TTC549 (cell line): Measurements from ENCODE around the gene GPSM3.
"Not testable (repeated sequence)": the region's sequence is repeated elsewhere in the genome, so short reads cannot be mapped to it uniquely, and the experiment has no call there.

Experiments used
- FAIRE-seq: peaks from 2 replicates; lab custom pipeline; 2012; peaks lifted over from hg19 to GRCh38; lab: Jason Lieb, UNC

Gene GPSM3

DNA sequence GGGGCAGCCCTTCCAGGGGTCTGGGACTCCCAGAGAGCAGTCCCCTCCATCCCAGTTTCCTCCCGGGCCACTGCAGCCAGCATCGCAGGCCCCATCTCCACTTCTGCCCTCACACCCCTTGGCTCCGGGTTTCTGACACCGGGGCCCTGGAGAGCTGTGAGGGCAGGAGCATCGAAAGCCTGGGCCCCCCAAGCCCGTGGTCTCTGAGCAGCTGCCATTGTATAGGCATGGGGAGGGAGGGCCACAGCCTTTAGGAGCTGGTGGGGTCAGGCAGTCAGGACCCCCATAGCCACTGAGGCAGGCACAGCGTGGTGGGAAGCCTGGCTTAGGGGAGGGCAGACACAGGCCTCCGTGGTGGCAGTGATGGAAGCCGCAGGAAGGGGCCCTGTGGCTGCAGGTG is 9.7 kb upstream of the GPSM3 start:
- no peak for FAIRE-seq

DNA sequence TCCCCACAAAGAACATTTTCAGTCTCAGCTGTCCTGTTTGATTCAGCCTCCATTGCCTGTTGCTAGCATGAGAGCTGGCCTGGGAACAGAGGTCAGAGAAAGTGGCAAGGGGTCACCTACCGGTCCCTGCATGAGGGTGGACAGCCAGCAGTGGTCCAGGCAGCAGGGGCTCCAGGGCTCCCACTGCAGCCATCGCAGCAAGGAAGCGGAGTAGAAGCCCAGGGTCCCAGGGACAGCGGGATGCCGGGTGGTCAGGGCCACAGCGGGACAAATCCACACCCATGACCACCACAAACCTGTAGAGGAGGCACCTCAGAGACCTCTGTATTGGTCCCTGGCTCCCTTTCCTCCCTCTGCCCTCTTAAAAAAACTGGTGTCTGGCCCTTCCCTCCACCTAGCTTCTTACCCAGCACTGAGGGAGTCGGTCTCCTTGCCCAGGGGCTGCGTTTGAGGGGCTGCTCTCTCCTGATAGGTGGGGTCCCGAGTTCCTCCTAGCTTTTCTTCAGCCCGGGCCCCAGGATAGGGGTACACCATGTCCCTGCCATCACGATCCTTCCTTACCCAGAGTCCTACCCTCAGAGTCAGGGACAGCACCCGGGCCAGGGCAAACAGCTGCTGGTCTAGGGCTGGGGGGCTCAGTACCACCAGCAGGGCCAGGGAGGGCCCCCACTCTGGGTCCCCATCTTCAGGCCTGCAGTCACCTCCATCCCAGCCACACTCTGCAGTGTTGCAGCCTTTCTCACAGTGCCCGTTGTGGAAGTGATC is 8.4 kb upstream of the GPSM3 start:
- no peak for FAIRE-seq

DNA sequence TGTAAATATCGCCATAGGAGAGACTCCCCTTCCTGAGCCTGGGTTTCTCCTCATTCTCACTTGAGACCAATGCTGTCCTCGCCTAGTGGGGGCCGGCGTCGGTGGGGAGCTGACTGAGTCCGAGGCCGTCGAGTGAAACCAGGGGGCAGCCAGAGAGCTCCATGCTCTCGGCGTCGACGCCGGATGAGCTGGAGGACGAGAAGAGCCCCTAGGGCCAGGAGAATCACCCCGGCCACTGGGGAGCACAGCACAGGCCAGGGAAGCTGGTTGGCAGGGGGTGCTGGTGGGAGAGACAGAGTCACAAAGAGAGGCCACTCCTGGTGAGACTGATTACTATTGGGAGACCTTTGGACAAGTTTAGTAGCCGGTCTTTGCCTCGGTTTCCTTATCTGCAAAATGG is 6.4 kb upstream of the GPSM3 start:
- FAIRE-seq: no peak

GRCh38 chr6:32198345-32198696 is 5.9 kb upstream of the GPSM3 start:
- no peak for FAIRE-seq

- no peak for FAIRE-seq
Observed at GRCh38 chr6:32196682-32197616, 4.5 kb upstream of the GPSM3 start.

- no peak for FAIRE-seq
Observed at GRCh38 chr6:32195902-32196681, 3.6 kb upstream of the GPSM3 start.

GRCh38 chr6:32195652-32195901 is 3.1 kb upstream of the GPSM3 start:
- no peak for FAIRE-seq

- peak; percentile 92 for FAIRE-seq
Observed at GRCh38 chr6:32194825-32195651, 2.6 kb upstream of the GPSM3 start.

GRCh38 chr6:32194388-32194787 is 1.9 kb upstream of the GPSM3 start:
- FAIRE-seq: no peak

DNA sequence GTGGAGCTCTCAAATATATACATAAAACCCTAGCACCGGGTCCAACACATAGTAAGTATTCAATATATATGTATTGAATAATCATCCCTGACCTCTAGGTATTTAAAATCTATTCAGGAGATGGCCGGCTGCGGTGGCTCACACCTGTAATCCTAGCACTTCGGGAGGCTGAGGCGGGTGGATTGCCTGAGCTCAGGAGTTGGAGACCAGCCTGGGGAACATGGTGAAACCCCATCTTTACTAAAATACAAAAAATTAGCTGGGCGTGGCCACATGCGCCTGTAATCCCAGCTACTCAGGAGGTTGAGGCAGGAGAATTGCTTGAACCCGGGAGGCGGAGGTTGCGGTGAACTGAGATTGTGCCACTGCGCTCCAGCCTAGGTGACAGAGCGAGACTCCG is 653 bp upstream of the GPSM3 start:
- FAIRE-seq: not testable (repeated sequence)

DNA sequence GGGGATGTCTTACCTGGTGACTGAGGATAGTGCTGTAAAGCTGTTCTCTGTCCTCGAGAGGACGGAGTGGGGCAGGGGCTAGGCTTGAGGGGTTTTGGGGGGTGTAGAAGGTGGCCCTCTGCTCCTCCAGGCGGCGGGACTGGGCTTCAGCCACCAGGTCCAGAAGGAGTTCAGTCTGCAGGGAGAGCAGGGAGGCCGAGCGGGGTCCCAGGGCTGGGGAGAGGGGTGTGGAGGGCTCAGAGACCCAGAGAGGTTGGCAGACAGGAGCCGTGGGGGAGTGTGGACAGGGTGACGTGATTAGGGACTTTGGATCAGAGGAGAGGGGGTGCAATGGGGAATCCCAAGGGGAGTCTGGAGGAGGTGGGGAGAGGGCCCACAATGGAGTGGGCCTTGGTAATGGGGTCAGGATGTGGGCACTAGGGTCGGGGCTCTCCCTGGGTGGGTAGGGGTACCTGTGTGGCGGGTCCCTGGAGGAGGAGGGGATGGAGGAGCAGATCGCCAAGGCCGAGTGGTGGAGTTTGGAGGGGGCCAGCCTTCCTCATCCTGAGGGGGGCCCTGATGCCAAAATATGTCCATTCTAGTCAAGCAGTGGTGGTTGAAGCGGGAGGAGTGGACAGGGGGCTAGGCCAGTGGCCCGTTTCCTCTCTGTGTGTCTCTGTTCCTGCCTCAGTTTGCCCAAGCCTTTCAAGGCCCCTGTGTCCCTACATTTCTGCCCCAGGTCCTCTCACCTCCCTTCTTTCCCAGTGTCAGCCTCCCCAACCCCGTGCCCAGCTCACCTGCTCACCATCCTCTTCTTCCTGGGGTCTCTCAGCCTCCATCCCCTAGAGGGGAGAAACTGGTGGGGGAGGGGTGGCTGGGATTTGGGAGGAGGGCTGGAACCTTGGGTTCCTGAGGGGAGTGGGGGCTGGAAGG is 491 bp downstream of the GPSM3 start:
- no peak for FAIRE-seq

DNA sequence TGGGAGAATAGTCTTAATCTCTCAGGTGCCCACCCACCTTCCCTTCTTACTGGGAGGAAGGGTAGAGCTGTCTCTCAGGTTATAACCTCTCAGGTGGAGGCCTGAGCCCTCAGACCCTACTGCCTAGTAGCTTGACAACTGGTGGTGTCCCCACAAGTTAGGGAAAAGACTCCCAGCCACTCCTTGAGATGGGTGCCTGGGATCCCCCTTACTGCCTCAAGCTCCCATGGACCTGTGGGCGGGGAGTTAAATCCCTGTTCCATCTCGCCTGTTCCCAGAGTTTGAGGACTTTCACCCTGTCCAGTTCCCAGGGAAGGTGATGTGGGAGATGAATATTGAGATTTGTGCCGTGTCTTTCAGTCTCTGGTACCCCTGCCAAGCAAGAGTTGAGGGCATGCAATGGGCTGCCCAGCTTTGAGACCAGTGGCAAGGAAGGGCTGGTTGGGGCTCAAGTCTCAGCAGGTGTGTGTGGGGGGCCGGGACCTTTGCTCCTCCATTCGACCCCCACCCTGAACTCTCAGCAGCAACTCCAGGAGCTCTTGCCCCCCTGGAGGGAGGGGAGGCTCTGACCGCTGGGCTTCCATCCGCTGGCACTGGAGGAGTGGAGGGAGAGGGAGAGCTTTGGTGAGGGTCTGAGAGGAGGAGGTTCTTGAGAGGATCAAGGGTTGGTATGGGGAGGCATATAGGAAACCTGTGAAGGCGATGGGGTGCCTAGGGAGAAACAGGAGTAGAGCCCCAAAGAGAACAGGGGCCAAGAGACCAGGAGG is 1.3 kb downstream of the GPSM3 start:
- FAIRE-seq: no peak

DNA sequence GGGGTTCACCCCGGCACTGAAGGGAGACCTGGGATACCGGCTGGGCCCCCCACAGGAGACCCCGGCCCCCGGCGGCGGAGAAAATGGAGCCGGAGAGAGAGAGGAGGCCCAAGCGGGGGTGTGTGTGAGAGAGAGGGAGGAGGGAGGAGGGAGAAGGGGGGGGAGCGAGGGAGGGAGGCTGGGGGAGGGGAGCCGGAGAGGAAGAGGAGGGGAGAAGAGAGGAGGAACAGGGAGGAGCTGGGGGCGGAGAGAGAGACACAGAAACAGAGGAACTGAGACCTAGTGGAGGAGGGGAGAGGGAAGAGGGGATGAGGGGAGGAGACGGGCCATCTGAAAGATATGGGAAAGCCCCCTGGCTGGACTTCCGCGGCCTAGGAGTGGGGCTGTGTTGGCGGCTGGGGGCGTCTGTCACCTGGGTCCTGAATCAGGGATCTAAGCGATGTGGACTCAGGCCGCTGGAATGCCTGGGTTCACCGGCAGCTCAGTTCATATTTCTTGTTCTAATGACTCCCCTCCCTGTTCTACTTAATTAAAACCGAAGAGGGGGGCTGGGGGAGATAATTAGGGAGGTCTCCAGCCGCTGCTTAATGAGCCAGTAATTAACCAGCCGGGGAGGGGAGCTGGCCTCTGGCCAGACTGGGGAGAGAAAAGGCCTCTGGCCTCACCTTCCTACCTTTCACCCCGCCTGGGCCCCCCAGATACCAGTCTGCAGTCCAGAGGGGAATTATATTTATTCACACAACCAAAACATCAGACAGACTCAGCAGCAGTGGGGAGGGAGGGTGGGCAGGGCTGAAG is 2.2 kb downstream of the GPSM3 start, which contains the start of gene PBX2:
Gene PBX2, minus strand, starts transcription at position 149 of the 798 bp plus-strand sequence. CDS start 287 bp downstream, outside the sequence.
- FAIRE-seq: no peak

- FAIRE-seq: no peak
Observed at GRCh38 chr6:32189742-32190053, 2.7 kb downstream of the GPSM3 start.

DNA sequence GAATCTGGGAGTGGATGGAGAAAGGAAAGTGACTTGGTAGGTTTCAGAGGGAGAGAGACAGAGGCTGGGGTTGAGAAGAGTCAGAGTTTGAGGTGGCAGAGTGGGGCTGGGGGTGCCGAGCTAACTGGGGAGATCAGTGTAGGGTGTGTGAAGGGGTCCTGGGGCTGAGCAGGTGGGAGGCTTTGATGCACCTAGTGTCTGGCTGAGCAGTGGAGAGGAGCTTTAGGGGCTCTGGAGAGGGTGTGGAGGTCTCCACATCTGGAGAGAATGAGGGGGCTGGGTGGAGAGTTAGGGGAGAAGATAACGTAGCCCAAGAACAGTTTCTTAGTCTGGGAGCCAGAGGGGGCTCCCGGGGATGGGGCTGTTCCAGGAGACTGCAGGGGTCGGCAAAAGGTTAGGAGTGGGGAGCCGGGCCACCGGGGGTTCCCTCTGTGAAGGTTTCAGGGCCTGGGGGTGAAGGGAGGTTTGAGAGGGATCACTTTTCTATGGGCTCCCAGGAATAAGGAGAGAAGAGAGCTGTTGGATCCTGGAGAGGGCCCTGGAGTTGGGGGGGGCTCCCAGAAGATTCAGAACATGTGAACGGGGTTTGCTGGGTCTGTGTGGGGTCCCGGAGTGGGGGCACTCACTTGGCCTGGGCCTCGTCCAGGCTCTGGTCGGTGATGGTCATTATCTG is 3.2 kb downstream of the GPSM3 start:
- FAIRE-seq: no peak

DNA sequence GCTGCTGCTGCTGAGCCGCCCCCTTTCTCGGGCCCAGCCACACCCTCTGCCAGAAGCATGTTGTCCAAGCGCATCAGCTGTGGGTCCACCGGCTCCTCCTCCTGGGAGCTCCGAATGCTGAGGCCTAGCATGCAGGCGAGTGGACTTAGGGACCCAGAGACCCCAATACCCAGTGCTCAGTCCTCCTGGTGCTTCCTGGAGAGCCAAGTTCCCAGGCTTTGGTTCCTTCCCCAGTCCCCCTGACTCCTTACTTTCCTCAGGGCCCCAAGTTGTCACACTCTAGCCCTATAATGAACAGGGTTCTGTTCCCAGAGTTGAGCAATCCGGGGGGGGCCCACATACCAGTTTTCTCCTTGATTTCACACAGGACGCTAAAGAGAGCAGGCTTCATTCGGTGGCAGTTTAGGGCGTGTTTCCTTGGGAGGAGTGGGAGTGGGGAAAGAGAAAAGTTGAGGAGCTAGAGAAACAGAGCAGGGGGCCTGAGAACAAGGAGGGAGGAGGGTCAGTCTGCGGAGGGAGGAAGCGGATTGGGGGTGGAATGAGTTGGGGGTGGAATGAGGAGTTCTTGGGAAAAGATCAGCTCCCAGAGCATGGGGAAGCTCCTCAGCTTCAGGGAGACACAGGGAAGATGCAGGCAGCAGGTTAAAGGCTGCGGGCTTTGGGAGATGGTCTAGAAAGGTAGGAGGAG is 3.9 kb downstream of the GPSM3 start:
- FAIRE-seq: no peak

GRCh38 chr6:32187725-32188380 is 4.6 kb downstream of the GPSM3 start:
- not testable (repeated sequence) for FAIRE-seq
